Measurements from ENCODE around the gene PNPLA3. TPM values are rescaled to one million over a fixed set of nuclear protein-coding genes. Genes with fewer than 3 reads are reported as not detected.

Gene PNPLA3
- total RNA-seq, 4 donors from 2014 or later: 0.32 TPM; not detected in 3

DNA sequence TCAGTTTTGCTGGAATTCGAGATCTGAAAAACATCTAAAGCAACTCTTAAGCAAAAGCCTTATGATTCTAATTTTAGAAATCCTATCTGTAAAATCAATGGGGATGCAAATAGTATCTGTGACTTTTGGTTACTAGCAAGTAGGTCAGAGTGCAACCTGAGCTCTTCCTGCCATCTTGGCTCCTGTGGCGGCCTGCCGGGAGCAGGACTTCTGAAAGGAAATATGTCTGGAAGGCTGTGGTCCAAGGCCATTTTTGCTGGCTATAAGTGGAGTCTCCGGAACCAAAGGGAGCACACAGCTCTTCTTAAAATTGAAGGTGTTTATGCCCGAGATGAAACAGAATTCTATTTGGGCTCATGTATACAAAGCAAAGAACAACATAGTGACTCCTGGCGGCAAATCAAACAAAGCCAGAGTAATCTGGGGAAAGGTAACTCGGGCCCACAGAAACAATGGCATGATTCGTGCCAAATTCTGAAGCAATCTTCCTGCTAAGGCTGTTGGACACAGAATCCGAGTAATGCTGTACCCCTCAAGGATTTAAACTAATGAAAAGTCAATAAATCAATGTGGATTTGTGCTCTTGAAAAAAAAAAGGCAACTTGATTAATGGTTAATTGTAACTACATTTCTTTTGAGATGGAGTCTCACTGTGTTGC is 33.3 kb downstream of the PNPLA3 start:
- H3K9me3 ChIP-seq: no peaks in the 10 kb centered on the region
- in situ Hi-C loops (cut with MboI; ENCODE audit: low pct_ligation_motif_present in 1 of 4, low pct_unique_long_range_greater_than_20kb in 1 of 4, low sequenced_read_pairs in 3 of 4): no loop called here
- peaks cover 11 to 29% (median 21%) of the 10 kb centered on the region in 4 donors for H3K4me1 ChIP-seq
- intact Hi-C loops (cut with DNase I; ENCODE audit: low total_unique reads): no loop called here
- no peak for TF ChIP-seq POLR2AphosphoS5 (IDR thresholded peaks at IDR 0.05)
- TF ChIP-seq POLR2A (IDR thresholded peaks at IDR 0.05): no peak
- no peak for TF ChIP-seq EP300 (IDR thresholded peaks at IDR 0.05; ENCODE audit: low read depth)
- TF ChIP-seq, protein P1, sequence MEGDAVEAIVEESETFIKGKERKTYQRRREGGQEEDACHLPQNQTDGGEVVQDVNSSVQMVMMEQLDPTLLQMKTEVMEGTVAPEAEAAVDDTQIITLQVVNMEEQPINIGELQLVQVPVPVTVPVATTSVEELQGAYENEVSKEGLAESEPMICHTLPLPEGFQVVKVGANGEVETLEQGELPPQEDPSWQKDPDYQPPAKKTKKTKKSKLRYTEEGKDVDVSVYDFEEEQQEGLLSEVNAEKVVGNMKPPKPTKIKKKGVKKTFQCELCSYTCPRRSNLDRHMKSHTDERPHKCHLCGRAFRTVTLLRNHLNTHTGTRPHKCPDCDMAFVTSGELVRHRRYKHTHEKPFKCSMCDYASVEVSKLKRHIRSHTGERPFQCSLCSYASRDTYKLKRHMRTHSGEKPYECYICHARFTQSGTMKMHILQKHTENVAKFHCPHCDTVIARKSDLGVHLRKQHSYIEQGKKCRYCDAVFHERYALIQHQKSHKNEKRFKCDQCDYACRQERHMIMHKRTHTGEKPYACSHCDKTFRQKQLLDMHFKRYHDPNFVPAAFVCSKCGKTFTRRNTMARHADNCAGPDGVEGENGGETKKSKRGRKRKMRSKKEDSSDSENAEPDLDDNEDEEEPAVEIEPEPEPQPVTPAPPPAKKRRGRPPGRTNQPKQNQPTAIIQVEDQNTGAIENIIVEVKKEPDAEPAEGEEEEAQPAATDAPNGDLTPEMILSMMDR (IDR thresholded peaks at IDR 0.05): no peak
- H3K27me3 ChIP-seq: no peaks in the 10 kb centered on the region
- WGBS, 2 donors (ENCODE audit: low coverage in 1 of 2): 68 to 70% methylated on average over 3 to 9 of the region's 9 CpGs
- H3K36me3 ChIP-seq: no peaks in the 10 kb centered on the region
- H3K4me3 ChIP-seq: no peak overlapping the region
- no peak overlapping the region for H3K27ac ChIP-seq
- no peak for DNase-seq

DNA sequence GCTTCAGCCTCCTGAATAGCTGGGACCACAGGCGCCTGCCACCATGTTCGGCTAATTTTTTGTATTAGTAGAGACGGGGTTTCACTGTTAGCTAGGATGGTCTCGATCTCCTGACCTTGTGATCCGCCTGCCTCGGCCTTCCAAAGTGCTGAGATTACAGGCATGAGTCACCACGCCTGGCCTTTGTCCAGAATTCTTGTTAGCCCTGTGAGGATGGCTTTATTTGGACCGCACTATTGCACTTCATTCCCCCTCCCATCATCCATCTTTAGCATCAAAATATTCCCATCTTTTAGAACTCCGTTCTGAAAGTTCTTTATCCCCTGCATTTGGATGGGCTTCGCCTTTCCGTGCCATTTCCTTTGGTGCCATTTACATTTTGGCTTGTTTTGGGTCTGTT is 34.3 kb downstream of the PNPLA3 start:
- intact Hi-C loops (cut with DNase I; ENCODE audit: low total_unique reads): no loop called here

DNA sequence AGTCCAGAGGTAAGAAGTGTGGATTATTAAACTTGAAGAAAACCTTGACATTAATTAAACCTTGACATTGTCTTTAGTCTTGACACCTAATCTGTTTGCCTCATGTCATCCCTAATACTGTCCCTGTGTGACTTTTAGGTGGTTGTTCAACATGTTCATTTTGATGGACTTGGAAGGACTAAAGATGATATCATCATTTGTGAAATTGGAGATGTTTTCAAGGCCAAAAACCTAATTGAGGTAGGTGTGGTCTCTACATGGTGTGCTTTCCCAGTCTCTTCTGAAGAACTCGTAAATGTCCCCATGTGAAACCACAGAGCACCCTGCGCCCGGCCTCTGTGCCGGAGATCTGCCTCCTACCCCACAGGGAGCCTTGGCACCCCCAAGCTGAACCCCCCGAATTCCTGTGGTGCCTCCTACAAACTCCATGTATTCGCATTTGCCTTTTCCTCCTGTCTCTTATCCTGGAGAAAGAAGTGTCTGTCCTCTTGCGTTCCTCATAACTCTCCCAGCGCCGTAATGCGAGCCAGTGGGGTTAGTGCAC is 40.8 kb downstream of the PNPLA3 start:
- Histone ChIP-seq H3K27ac (no peak overlapping the region), H3K27me3 (no peaks in the 10 kb centered on the region), H3K4me3 (no peak overlapping the region), H3K9me3 (no peaks in the 10 kb centered on the region), H3K4me1 (no peaks in the 10 kb centered on the region), H3K36me3 (peaks cover 0 to 54% (median 26%) of the 10 kb centered on the region in 4 donors)
- TF ChIP-seq, protein P1 (IDR thresholded peaks at IDR 0.05): no peak
- no peak for TF ChIP-seq POLR2AphosphoS5 (IDR thresholded peaks at IDR 0.05)
- no peak for TF ChIP-seq EP300 (IDR thresholded peaks at IDR 0.05; ENCODE audit: low read depth)
- TF ChIP-seq POLR2A (IDR thresholded peaks at IDR 0.05): no peak
- in situ Hi-C loops (cut with MboI; ENCODE audit: low pct_ligation_motif_present in 1 of 4, low pct_unique_long_range_greater_than_20kb in 1 of 4, low sequenced_read_pairs in 3 of 4) (no loop called here), intact Hi-C loops (cut with DNase I; ENCODE audit: low total_unique reads) (no loop called here)
- DNase-seq: no peak
- 95% methylated on average over 6 to 10 of the region's 10 CpGs for WGBS, 2 donors (ENCODE audit: low coverage in 1 of 2)

More for the DNA sequence above, 34.3 kb downstream of the PNPLA3 start:
- no peaks in the 10 kb centered on the region for H3K36me3 ChIP-seq
- no peak overlapping the region for H3K4me3 ChIP-seq
- no peak for DNase-seq
- in situ Hi-C loops (cut with MboI; ENCODE audit: low pct_ligation_motif_present in 1 of 4, low pct_unique_long_range_greater_than_20kb in 1 of 4, low sequenced_read_pairs in 3 of 4): no loop called here
- WGBS, 2 donors (ENCODE audit: low coverage in 1 of 2): 88 to 90% methylated on average over 5 to 11 of the region's 11 CpGs
- no peaks in the 10 kb centered on the region for H3K27me3 ChIP-seq
- H3K9me3 ChIP-seq: no peaks in the 10 kb centered on the region
- no peak overlapping the region for H3K27ac ChIP-seq
- TF ChIP-seq POLR2A (IDR thresholded peaks at IDR 0.05) (no peak), POLR2AphosphoS5 (IDR thresholded peaks at IDR 0.05) (no peak), EP300 (IDR thresholded peaks at IDR 0.05; ENCODE audit: low read depth) (no peak)
- TF ChIP-seq, protein P1 (IDR thresholded peaks at IDR 0.05): no peak
- peaks cover 11 to 29% (median 21%) of the 10 kb centered on the region in 4 donors for H3K4me1 ChIP-seq

DNA sequence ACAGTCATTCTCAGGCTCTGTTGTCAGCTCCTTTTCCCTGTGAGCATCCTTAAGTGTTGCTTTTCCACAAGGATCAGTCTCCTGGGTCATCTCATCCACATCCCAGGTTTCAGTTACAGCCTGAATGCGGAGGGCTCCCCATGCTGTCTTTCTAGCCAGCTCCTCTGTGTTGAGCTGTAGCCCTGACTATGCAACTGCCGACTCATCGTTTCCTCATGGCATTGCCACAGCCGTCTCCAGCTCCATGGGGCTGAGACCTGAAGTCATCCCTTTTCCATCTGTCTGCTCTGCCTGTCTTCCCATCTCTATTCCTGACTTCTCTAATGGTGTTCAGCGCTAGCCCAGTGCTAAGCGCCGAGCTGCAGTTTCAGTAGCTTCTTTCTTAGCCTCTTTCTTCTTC is 43.5 kb downstream of the PNPLA3 start:
- DNase-seq: no peak
- no peaks in the 10 kb centered on the region for H3K4me1 ChIP-seq
- in situ Hi-C loops (cut with MboI; ENCODE audit: low pct_ligation_motif_present in 1 of 4, low pct_unique_long_range_greater_than_20kb in 1 of 4, low sequenced_read_pairs in 3 of 4): no loop called here
- intact Hi-C loops (cut with DNase I; ENCODE audit: low total_unique reads): loop anchor here (5.0 kb wide), 1 partner anchor 1080 kb away; no protein-coding TSS in a partner anchor
- H3K36me3 ChIP-seq: peaks cover 0 to 66% (median 27%) of the 10 kb centered on the region in 4 donors
- H3K27ac ChIP-seq: no peak overlapping the region
- 93 to 96% methylated on average over 6 to 7 of the region's 7 CpGs for whole genome bisulfite sequencing, 2 donors (ENCODE audit: low coverage in 1 of 2)
- no peaks in the 10 kb centered on the region for H3K27me3 ChIP-seq
- TF ChIP-seq EP300 (IDR thresholded peaks at IDR 0.05; ENCODE audit: low read depth) (no peak), POLR2A (IDR thresholded peaks at IDR 0.05) (no peak), POLR2AphosphoS5 (IDR thresholded peaks at IDR 0.05) (no peak)
- TF ChIP-seq, protein P1 (IDR thresholded peaks at IDR 0.05): no peak
- H3K9me3 ChIP-seq: no peaks in the 10 kb centered on the region
- no peak overlapping the region for H3K4me3 ChIP-seq

All from transverse colon (tissue), 4 donors.